ENCODE measurements around the gene RBPJ.

RBPJ gene

GRCh38 chr4:26418850-26419249 is 98.0 kb downstream of the RBPJ start:
- no peak for TF ChIP-seq CTCF (IDR thresholded peaks at IDR 0.05; ENCODE audit: insufficient read depth, missing control alignments)
- FAIRE-seq, result no peak
- no peak for DNase-seq (ENCODE audit: insufficient read length, low spot score)

GRCh38 chr4:26420438-26420837 is 99.6 kb downstream of the RBPJ start:
- no peak for FAIRE-seq

GRCh38 chr4:26420913-26421312 is 100.1 kb downstream of the RBPJ start:
- FAIRE-seq (no peak), DNase-seq (ENCODE audit: insufficient read length, low spot score) (no peak)
- TF ChIP-seq CTCF (IDR thresholded peaks at IDR 0.05; ENCODE audit: insufficient read depth, missing control alignments), result no peak

More at GRCh38 chr4:26420438-26420837, 99.6 kb downstream of the RBPJ start:
- DNase-seq (ENCODE audit: insufficient read length, low spot score), result no peak
- TF ChIP-seq CTCF (IDR thresholded peaks at IDR 0.05; ENCODE audit: insufficient read depth, missing control alignments), result no peak

GRCh38 chr4:26424153-26424552 is 103.3 kb downstream of the RBPJ start:
- no peak for TF ChIP-seq CTCF (IDR thresholded peaks at IDR 0.05; ENCODE audit: insufficient read depth, missing control alignments)
- no peak for FAIRE-seq
- no peak for DNase-seq (ENCODE audit: insufficient read length, low spot score)

DNA sequence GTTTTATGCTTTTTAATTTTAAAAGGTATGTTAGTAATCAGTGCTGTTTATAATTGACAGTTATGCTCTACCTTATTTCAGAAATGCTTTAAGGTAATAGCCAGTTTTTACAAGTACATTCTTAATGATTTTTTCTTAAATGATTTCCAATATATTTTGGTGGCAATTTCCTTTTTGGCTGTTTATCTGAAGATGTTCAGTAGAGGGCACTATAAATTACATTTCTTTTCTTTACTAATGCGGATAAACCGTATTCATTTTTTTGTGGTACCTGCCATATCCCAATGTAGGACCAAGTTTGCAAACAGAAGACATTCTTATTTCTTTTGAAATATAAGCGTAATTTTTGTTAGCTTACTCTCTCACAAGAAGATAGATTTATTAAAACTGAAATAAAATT is 104.0 kb downstream of the RBPJ start:
- FAIRE-seq (no peak), DNase-seq (ENCODE audit: insufficient read length, low spot score) (no peak)
- peak; percentile 25 for TF ChIP-seq CTCF (IDR thresholded peaks at IDR 0.05; ENCODE audit: insufficient read depth, missing control alignments)

GRCh38 chr4:26425953-26426352 is 105.1 kb downstream of the RBPJ start:
- DNase-seq (ENCODE audit: insufficient read length, low spot score), result no peak
- no peak for TF ChIP-seq CTCF (IDR thresholded peaks at IDR 0.05; ENCODE audit: insufficient read depth, missing control alignments)
- FAIRE-seq, result no peak

DNA sequence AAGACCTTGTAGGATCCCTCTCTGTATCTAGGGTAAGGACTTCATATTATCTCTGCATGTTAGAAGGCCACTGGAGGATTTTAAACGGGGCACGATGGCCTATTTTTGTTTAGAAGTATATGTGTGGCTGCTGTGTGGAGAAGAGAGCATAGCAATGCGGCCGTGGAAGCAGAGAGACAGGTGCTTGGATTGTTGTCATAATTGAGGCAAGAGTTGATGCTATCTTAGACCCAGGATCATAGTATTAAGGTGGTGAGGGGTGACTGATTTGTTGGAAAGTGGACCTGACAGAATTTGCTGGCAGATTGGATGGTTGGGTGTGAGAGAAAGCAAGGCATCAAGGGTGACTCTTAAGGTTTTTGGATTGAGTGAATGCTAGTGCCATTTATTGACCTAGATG is 106.1 kb downstream of the RBPJ start:
- DNase-seq (ENCODE audit: insufficient read length, low spot score) (no peak), FAIRE-seq (no peak)
- no peak for TF ChIP-seq CTCF (IDR thresholded peaks at IDR 0.05; ENCODE audit: insufficient read depth, missing control alignments)

Data from D721Med (cell line).